Measurements from ENCODE around the gene GABARAPL1.
"Not testable (repeated sequence)": the region's sequence is repeated elsewhere in the genome, so short reads cannot be mapped to it uniquely, and the experiment has no call there.

GABARAPL1 gene

GRCh38 chr12:10212739-10213131 is at the start of gene GABARAPL1:
Gene GABARAPL1, plus strand, starts transcription at chr12:10212877. Its CDS starts 253 bp downstream, at chr12:10213130.
- peak; percentile 69 for DNase-seq

DNA sequence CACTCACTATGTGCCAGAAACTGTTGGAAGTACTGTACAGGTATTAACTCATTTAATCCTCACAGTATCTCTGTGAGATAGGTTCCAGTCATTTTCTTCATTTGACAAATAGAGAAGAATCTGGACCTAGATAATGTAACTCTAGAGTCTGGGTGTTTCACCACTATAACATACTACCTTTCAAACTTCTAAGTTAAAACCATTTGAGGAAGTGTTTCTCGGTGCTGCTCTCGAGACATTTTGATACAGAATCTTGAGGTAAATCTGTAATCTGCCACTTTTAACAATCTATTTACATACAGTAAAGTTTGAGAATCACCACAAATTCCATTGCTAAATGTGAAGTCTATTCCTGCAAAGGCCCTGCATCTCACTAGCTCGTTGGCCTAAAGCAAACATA is 49.6 kb upstream of the GABARAPL1 start:
- no peak for DNase-seq

- no peak for DNase-seq
Measured at GRCh38 chr12:10165421-10165820, 47.3 kb upstream of the GABARAPL1 start.

DNA sequence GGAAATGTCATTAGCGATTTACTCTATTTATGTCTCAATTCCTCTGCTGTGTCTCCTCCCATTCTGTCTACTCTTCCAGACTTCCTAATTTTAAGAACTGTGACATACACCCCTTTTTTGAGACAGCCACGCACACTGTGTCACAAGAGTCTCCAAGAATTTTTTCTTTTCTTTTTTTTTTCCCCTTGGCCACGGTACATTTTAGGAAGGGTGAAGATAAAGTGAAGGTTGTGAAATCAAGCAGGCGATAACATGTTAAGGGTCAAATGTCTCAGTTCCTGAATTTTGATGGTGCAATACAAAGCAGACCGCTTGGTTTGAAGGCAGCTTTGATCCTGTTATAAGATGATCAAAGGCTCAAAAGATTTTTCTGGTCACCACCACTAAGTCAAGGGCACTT is 45.1 kb upstream of the GABARAPL1 start:
- no peak for DNase-seq

GRCh38 chr12:10169104-10169503 is 43.6 kb upstream of the GABARAPL1 start:
- DNase-seq: no peak

DNA sequence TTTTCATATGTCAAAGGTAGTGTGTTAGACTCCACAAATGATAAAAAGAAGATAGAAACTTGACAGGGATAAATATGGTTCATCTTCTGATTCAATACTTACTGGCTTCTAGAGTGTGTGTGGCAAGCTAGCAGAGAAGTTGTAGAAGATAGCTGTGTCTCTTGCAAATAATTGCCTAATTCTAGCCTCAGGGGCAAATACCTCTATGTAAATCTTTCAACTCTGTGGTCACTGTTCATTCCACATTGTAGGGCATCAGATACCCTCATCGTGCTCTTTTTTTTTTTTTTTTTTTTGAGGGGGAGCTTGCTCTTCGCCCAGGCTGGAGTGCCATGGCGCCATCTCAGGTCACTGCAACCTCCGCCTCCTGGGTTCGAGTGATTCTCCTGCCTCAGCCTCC is 42.5 kb upstream of the GABARAPL1 start:
- no peak for DNase-seq

GRCh38 chr12:10171973-10172728 is 40.5 kb upstream of the GABARAPL1 start, which contains the start of gene OLR1:
Gene OLR1, minus strand, starts transcription at chr12:10172132. Its CDS starts 55 bp downstream, at chr12:10172077.
- no peak for DNase-seq

GRCh38 chr12:10174986-10175614 is 37.6 kb upstream of the GABARAPL1 start:
- DNase-seq: no peak

DNA sequence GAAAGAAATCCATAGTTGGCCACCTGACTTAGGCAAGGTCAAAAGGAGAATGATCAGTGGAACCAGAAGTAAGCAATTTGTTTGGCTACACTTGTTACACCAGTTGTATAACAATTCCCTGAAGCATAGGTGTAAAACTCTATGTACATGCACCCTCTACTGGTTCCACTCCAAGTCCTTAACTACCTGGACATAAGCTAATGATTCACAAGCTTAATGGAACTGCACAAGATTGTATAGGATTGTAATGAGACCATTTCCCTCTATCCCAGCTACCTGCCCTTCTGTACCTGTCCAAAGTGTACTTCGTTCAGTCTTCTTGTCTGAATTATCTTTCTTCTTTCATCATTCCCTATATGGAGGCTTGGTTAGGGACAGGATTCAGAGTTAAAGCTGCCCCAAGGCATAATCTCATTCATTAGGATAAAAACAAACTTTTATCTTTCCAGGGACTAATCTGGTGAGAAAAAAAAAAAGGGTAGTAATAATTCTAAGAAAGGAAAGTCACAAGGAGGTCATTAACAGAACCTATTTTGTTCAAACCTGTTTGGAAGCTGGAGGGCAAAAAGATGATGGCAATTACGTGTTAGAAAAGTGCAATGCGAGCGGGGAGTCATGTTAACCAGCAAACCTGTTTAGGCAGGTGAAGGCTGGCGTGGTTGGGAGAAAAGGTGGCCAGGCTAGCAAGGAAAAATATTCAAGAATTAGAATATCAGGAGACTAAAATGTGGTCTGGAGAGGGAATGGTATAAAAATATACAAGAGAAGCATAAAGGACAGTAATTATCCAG is 36.6 kb upstream of the GABARAPL1 start:
- no peak for DNase-seq

GRCh38 chr12:10178821-10179220 is 33.9 kb upstream of the GABARAPL1 start, which contains the start of gene TMEM52B:
Gene TMEM52B, plus strand, starts transcription at chr12:10179032. Its CDS starts 543 bp downstream, at chr12:10179575.
- DNase-seq: no peak

- DNase-seq: no peak
Measured at GRCh38 chr12:10179776-10180181, 32.9 kb upstream of the GABARAPL1 start.

- DNase-seq: no peak
Measured at GRCh38 chr12:10182354-10183049, 30.2 kb upstream of the GABARAPL1 start.

GRCh38 chr12:10184261-10184843 is 28.3 kb upstream of the GABARAPL1 start:
- no peak for DNase-seq

DNA sequence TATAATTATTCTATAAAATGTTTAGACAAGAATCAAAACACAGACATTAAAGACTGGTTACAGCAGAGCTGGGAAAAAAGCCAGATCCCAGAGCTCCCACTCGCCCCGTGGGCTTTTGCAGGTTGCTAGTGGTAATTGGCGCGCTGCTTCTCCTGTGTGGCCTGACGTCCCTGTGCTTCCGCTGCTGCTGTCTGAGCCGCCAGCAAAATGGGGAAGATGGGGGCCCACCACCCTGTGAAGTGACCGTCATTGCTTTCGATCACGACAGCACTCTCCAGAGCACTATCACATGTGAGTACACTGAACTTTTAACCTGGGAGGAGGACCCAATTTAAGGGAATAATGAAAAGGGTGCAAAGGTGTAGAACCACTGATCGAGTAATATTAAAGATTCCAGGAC is 26.4 kb upstream of the GABARAPL1 start:
- DNase-seq: no peak

- DNase-seq: not testable (repeated sequence)
Measured at GRCh38 chr12:10186958-10187357, 25.7 kb upstream of the GABARAPL1 start.

GRCh38 chr12:10189653-10190052 is 23.0 kb upstream of the GABARAPL1 start:
- no peak for DNase-seq

DNA sequence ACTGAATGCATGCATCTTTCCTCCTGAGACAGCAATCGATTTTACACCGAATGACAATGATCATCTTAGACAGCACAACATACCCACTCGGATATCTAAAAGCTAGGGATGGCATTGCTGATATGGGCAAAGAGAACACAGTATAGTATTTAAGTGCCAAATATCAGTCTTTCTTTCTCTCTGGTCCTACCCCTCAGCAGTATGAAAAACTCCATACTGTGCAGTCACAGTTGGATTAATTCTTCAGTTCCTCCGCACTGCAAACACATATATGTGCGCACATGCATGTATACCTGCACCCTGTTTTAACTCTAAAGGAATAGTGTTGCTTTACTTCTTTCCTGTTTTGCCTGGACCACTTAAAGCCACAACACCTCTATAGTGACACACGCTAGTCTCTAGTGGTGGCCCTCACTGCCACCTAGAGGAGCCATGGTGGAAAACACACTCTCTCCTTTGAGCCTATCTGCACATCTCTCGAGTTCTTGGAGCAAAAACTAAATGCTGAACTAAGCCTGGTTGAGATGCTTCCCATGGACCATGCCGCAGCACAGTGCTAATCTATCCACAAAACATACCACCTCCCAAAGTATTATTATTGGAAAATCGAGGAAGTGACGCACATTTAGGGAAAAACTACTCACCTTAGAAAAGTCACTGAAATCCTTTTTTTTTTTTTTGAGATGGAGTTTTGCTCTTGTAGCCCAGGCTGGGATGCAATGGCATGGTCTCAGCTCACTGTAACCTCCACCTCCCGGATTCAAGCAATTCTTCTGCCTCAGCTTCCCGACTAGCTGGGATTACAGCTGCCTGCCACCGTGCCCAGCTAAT is 21.9 kb upstream of the GABARAPL1 start:
- peak; percentile 10 for DNase-seq

DNA sequence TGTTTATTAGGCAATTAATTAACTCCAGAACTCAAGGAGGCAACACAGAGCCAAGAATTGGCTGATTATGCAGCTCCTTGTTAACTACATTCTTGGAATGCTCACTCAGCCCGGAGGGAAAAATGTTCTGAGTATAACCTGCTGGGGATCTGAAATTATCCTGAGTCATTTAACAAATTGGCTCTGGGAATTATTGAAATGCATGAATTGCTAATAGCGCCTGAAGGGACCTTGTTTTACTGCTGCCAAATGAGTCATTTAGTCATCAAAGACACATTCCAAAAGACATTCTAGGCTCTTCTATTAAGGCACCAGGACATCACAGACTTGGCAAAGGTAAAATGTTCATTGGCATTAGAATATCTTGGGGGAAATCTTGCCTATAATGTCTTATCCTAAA is 20.8 kb upstream of the GABARAPL1 start:
- DNase-seq: no peak

DNA sequence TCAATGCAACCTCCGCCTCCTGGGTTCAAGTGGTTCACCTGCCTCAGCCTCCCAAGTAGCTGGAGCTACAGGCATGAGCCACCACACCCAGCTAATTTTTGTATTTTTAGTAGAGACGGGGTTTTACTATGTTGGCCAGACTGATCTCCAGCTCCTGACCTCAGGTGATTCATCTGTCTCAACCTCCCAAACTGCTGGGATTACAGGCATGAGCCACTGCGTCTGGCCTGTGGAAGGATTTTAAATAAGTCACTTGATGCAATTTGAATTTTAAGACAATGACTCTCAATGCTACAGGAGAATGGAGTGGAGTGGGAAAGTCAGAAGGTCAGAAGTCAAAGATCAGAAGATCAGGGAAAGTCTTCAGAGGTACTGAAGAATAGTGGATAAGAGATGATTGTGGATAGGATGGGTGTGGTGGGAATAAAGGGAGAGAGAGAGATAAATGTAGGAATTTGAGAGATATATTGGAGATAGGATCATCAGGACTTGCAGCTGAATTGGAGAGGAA is 18.5 kb upstream of the GABARAPL1 start:
- DNase-seq: no peak

DNA sequence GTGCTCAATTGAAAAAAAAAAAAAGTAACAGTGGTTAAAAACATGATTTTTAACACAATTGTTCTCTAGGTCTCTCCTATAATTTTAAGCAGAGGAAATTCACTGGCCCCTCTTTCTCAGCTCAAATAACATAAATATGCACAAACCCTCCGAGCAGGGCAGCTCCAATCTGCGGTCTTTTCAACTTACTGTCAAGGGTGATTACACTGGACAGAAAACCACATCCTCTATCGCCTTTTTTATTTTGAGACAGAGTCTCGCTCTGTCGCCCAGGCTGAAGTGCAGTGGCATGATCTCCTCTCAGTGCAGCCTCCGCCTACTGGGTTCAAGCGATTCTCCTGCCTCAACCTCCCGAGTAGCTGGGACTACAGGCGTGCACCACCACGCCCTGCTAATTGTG is 16.5 kb upstream of the GABARAPL1 start:
- DNase-seq: no peak

DNA sequence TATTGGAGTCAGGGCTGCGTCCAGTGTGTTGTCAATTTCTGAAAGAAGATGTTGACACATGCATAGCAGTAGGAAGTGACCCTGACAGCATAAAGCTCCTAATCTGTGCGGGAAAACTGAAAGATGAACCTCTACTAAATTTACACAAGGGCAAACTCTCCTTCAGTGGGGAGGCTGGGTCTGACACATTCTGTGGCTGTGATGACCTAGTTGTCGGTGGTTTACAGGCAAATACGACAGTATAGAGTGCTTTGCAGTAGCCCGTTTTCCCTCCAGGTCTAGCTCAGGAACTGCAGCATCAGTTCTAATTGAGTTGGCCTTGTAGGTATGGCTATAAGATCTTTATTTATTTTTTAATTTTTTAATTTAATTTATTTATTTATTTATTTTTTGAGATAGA is 14.8 kb upstream of the GABARAPL1 start:
- DNase-seq: no peak

Data from NCI-H2029 treated with DMSO at 0.1 percent for 48 hours (cell line).